Measurements from ENCODE around the gene CYP39A1. TPM values are rescaled to one million over a fixed set of nuclear protein-coding genes. Genes with fewer than 3 reads are reported as not detected.

The CYP39A1 gene
- total and polyA plus RNA-seq, 2 of the 13 experiments (the other 11 are each of a cell fraction or from before 2014, with no cell fraction given): 0.13 TPM; not detected in 1

DNA sequence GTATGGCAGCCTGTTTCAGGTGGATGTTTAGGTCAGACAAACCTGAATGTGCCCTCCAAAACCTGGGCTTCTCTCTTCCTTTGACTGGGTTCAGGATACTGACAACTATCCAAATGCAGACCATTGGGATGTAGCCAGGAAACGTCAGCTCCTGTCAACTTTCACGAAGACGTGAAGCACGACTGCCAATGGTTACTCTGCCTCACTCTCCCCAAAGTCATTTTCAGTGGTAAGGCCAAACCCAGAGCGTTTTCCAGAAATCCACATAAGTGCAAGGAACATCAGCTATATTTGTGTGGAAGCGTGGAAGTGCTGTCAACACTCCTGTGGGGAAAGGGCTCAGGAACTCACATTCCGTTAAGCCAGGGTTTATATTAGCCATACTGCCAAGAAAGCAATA lies 141.3 kb downstream of the CYP39A1 start (continued):
- TF ChIP-seq GABPA (IDR thresholded peaks at IDR 0.05; ENCODE audit: low read depth, low read length) (no peak), GABPA (CRISPR knock-in tag; IDR thresholded peaks at IDR 0.05; ENCODE audit: low read depth) (no peak), ZNF839 (CRISPR knock-in tag; IDR thresholded peaks at IDR 0.05; ENCODE audit: borderline replicate concordance) (no peak), ZBTB33 (CRISPR knock-in tag; IDR thresholded peaks at IDR 0.05) (no peak), KAT2B (IDR thresholded peaks at IDR 0.05; ENCODE audit: borderline replicate concordance, low read depth, low read length) (no peak), HDAC2 (CRISPR knock-in tag; IDR thresholded peaks at IDR 0.05) (no peak), ZNF18 (CRISPR knock-in tag; IDR thresholded peaks at IDR 0.05; ENCODE audit: insufficient replicate concordance) (no peak)

DNA sequence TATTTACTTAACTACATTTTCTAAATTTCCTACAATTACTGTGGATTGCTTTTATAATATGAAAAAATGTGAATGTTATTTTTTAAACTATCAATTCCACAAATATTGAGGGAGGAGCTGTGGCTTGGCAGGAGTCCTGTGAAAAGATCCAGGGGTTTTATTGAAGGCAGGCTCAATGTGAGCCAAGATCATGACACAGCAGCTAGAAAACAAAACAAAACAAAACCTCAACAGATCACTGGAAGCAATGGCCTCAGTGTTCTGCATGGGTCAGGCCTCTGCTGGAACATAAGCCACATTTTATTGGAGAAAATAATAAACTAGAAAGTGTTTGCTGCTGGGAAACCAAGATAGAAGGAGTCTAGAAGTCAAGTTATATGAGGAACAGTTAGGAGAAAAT lies 142.0 kb downstream of the CYP39A1 start:
- no peaks in the 10 kb centered on the region for H3K27me3 ChIP-seq (ENCODE audit: control insufficient read depth in 1 of 2, insufficient read depth in 2 of 2, low read length in 2 of 2)
- ATAC-seq: no peak
- H3K9me3 ChIP-seq (ENCODE audit: low read length): no peaks in the 10 kb centered on the region
- no TSS peak for BruUV-seq (replicated peaks)
- no peak overlapping the region for H3K4me3 ChIP-seq (replicated peaks in 1 of 3; ENCODE audit: insufficient read depth in 1 of 3, low read depth in 2 of 3, low read length in 3 of 3)
- intact Hi-C loops (cut with micrococcal nuclease; ENCODE audit: unreplicated experiment) (no loop called here), in situ Hi-C loops (cut with HindIII; ENCODE audit: extremely low pct_ligation_motif_present, low pct_unique_long_range_greater_than_20kb) (no loop called here)
- H3K9ac ChIP-seq (ENCODE audit: insufficient read depth, low read depth, low read length): no peak overlapping the region
- H3K4me2 ChIP-seq (ENCODE audit: low read depth, low read length): no peak overlapping the region
- ChIA-PET POLR2A (no interaction called here), CTCF (ENCODE audit: low intra/inter-chr PET ratio, low total read pairs) (no interaction called here)
- TF ChIP-seq, protein P1, sequence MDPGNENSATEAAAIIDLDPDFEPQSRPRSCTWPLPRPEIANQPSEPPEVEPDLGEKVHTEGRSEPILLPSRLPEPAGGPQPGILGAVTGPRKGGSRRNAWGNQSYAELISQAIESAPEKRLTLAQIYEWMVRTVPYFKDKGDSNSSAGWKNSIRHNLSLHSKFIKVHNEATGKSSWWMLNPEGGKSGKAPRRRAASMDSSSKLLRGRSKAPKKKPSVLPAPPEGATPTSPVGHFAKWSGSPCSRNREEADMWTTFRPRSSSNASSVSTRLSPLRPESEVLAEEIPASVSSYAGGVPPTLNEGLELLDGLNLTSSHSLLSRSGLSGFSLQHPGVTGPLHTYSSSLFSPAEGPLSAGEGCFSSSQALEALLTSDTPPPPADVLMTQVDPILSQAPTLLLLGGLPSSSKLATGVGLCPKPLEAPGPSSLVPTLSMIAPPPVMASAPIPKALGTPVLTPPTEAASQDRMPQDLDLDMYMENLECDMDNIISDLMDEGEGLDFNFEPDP (CRISPR knock-in tag; conservative IDR thresholded peaks at IDR 0.05): no peak
- TF ChIP-seq ZNF414 (CRISPR knock-in tag; IDR thresholded peaks at IDR 0.05) (no peak), ZBTB43 (CRISPR knock-in tag; conservative IDR thresholded peaks at IDR 0.05) (no peak), KLF15 (CRISPR knock-in tag; IDR thresholded peaks at IDR 0.05; ENCODE audit: borderline replicate concordance) (no peak), NPAS2 (CRISPR knock-in tag; IDR thresholded peaks at IDR 0.05; ENCODE audit: borderline replicate concordance) (no peak), ZNF660 (CRISPR knock-in tag; IDR thresholded peaks at IDR 0.05; ENCODE audit: borderline replicate concordance, low read depth) (no peak), MAZ (IDR thresholded peaks at IDR 0.05; ENCODE audit: borderline replicate concordance, low read depth, low read length) (no peak), MAZ (CRISPR knock-in tag; IDR thresholded peaks at IDR 0.05; ENCODE audit: low read depth) (no peak), ZNF577 (CRISPR knock-in tag; IDR thresholded peaks at IDR 0.05; ENCODE audit: borderline replicate concordance, low read depth) (no peak)
- no peak for FAIRE-seq
- no peak overlapping the region for H3K27ac ChIP-seq (ENCODE audit: extremely low read length, insufficient read depth, low read length)
- no peaks in the 10 kb centered on the region for H3K4me1 ChIP-seq (ENCODE audit: insufficient read depth, low read length)
- H2AFZ ChIP-seq (ENCODE audit: low read length): no peak overlapping the region
- H3K36me3 ChIP-seq (replicated peaks in 1 of 2; ENCODE audit: control insufficient read depth in 1 of 2, insufficient read depth in 2 of 2, low read length in 2 of 2): no peaks in the 10 kb centered on the region
- no peak for DNase-seq (ENCODE audit: low spot score)
- no peaks in the 10 kb centered on the region for H3K79me2 ChIP-seq (ENCODE audit: insufficient read depth, low read length)
- no peaks in the 10 kb centered on the region for H4K20me1 ChIP-seq (ENCODE audit: insufficient read depth, low read length)

All from HepG2 (cell line).